Measurements from ENCODE around the gene PIH1D1.

- TF ChIP-seq CTCF (conservative IDR thresholded peaks at IDR 0.05 in 1 of 2, IDR thresholded peaks at IDR 0.05 in 1 of 2; ENCODE audit: extremely low read depth in 1 of 2, insufficient read depth in 1 of 2, low read depth in 1 of 2, low read length in 2 of 2) (no peak), EZH2 (IDR thresholded peaks at IDR 0.05; ENCODE audit: borderline replicate concordance, low read length) (no peak)
Observed at GRCh38 chr19:49481020-49481683, 29.5 kb upstream of the PIH1D1 start.

All from mammary epithelial cell (primary cell).